IMR-90 (cell line): Measurements from ENCODE around the gene RPS26. TPM values are rescaled to one million over a fixed set of nuclear protein-coding genes. Genes with fewer than 3 reads are reported as not detected.
"Not testable (repeated sequence)": the region's sequence is repeated elsewhere in the genome, so short reads cannot be mapped to it uniquely, and the experiment has no call there.

ENCODE experiments used
- ATAC-seq: fragments of 200-7000 bp; cut with Tn5 transposase; 2 replicates; pipeline ENCODE4 v1.9.1; 2020; ENCODE audit warnings: low read depth, mild to moderate bottlenecking, moderate library complexity
- BruUV-seq: library from RNA; stranded (reverse); fragments of 400-500 nt; replicated peaks from 2 replicates; lab custom pipeline; 2021; lab: Mats Ljungman, UMichigan
- CTCF ChIA-PET: fragments of 300-600 bp; formaldehyde crosslinking; extraction: SDS; loops from one replicate; lab custom pipeline; 2021; ENCODE audit warnings: antibody characterized with exemption; lab: Yijun Ruan, JAX
- POLR2A ChIA-PET: fragments of 300-600 bp; sonication (Branson Sonifier 250); formaldehyde crosslinking; loops from one replicate; lab custom pipeline; 2022; ENCODE audit warnings: antibody characterized with exemption; ENCODE audit not compliant: unreplicated experiment; lab: Charles Lee
- DNase-seq: peaks from one replicate; pipeline ENCODE4 v3.0.0; 2013
- H2AFZ ChIP-seq: replicated peaks from 2 replicates; pipeline ENCODE3; 2013; ENCODE audit warnings: low read length, mild to moderate bottlenecking; ENCODE audit not compliant: poor library complexity
- H2AK5ac ChIP-seq: 2 replicates; pipeline ENCODE4 v1.6.1; 2013; ENCODE audit warnings: low read depth, low read length, inconsistent platforms
- H2AK9ac ChIP-seq: replicated peaks from 2 replicates; pipeline ENCODE3; 2013; ENCODE audit warnings: mild to moderate bottlenecking, low read depth, low read length, moderate library complexity; ENCODE audit not compliant: poor library complexity
- H2BK120ac ChIP-seq: 2 replicates; pipeline ENCODE4 v1.6.1; 2013; ENCODE audit warnings: low read depth, low read length, inconsistent platforms
- H2BK15ac ChIP-seq: 3 replicates; pipeline ENCODE4 v1.6.1; 2013; ENCODE audit warnings: low read depth, low read length, inconsistent platforms
- H2BK20ac ChIP-seq: 2 replicates; pipeline ENCODE4 v1.6.1; 2013; ENCODE audit warnings: low read depth, mild to moderate bottlenecking, inconsistent platforms, low read length, moderate library complexity
- H2BK5ac ChIP-seq: 2 replicates; pipeline ENCODE4 v1.6.1; 2013; ENCODE audit warnings: mild to moderate bottlenecking, low read depth, low read length, inconsistent platforms; ENCODE audit not compliant: poor library complexity, severe bottlenecking
- H3K14ac ChIP-seq: replicated peaks from 2 replicates; pipeline ENCODE4 v1.6.1; 2013; ENCODE audit warnings: low read depth, low read length, inconsistent platforms
- H3K18ac ChIP-seq: 2 replicates; pipeline ENCODE4 v1.6.1; 2013; ENCODE audit warnings: low read depth, low read length, control low read depth
- H3K23ac ChIP-seq: 2 replicates; pipeline ENCODE4 v1.6.1; 2013; ENCODE audit warnings: low read depth, low read length, inconsistent platforms
- H3K27ac ChIP-seq: 2 replicates; pipeline ENCODE4 v1.5.1; 2013; ENCODE audit warnings: mild to moderate bottlenecking, control low read depth, low read length; ENCODE audit not compliant: insufficient read depth
- H3K27me3 ChIP-seq: 2 replicates; pipeline ENCODE4 v1.6.1; 2013; ENCODE audit warnings: low read length; ENCODE audit not compliant: control insufficient read depth, insufficient read depth
- H3K36me3 ChIP-seq: 2 replicates; pipeline ENCODE4 v1.6.1; 2013; ENCODE audit warnings: low read length, mixed read lengths; ENCODE audit not compliant: control insufficient read depth, insufficient read depth
- H3K4ac ChIP-seq: 2 replicates; pipeline ENCODE4 v1.6.1; 2013; ENCODE audit warnings: low read depth, low read length, inconsistent platforms
- H3K4me1 ChIP-seq: 2 replicates; pipeline ENCODE4 v1.6.1; 2013; ENCODE audit warnings: low read length, mixed read lengths; ENCODE audit not compliant: control insufficient read depth, insufficient read depth
- H3K4me2 ChIP-seq: 2 replicates; pipeline ENCODE4 v1.6.1; 2013; ENCODE audit warnings: low read depth, mild to moderate bottlenecking, control low read depth, low read length, moderate library complexity
- H3K4me3 ChIP-seq: 2 replicates; pipeline ENCODE4 v1.5.1; 2013; ENCODE audit warnings: low read depth, mild to moderate bottlenecking, control low read depth, low read length, moderate library complexity; ENCODE audit not compliant: insufficient read depth
- H3K56ac ChIP-seq: 2 replicates; pipeline ENCODE4 v1.6.1; 2013; ENCODE audit warnings: low read length, inconsistent platforms; ENCODE audit not compliant: insufficient read depth; ENCODE audit errors: extremely low read depth
- H3K79me1 ChIP-seq, 2 experiments: 2 replicates each; pipeline ENCODE4 v1.6.1; 2013; ENCODE audit warnings: low read length in 2 of 2, inconsistent platforms in 1 of 2, low read depth in 1 of 2
- H3K9ac ChIP-seq: 2 replicates; pipeline ENCODE4 v1.6.1; 2013; ENCODE audit warnings: low read depth, low read length, control low read depth
- H3K9me1 ChIP-seq: 2 replicates; pipeline ENCODE4 v1.6.1; 2013; ENCODE audit warnings: low read length, inconsistent platforms; ENCODE audit not compliant: insufficient read depth
- H3K9me3 ChIP-seq: 2 replicates; pipeline ENCODE4 v1.6.1; 2013; ENCODE audit warnings: low read length; ENCODE audit not compliant: control insufficient read depth, insufficient read depth
- H4K20me1 ChIP-seq: 2 replicates; pipeline ENCODE4 v1.6.1; 2013; ENCODE audit warnings: low read length, inconsistent platforms; ENCODE audit not compliant: insufficient read depth
- H4K5ac ChIP-seq: 2 replicates; pipeline ENCODE4 v1.6.1; 2013; ENCODE audit warnings: mild to moderate bottlenecking, low read depth, low read length, control low read depth
- H4K8ac ChIP-seq, 2 experiments: 2 replicates each; pipeline ENCODE4 v1.6.1; 2013; ENCODE audit warnings: low read depth in 2 of 2, low read length in 2 of 2, control low read depth in 1 of 2, inconsistent platforms in 1 of 2
- H4K91ac ChIP-seq: 2 replicates; pipeline ENCODE4 v1.6.1; 2013; ENCODE audit warnings: low read depth, low read length, inconsistent platforms; ENCODE audit not compliant: insufficient read depth
- WGBS, 2 experiments: methylation state at CpG; one replicate each; pipeline versions ENCODE4 v1.1.5 to v1.1.7; 2013; ENCODE audit warnings: missing lambda C conversion rate in 2 of 2; ENCODE audit not compliant: insufficient read length in 1 of 2; ENCODE audit errors: extremely low coverage in 2 of 2; 5-methylcytosine and 5-hydroxymethylcytosine counted together
- dilution Hi-C: fragments of 300-500 bp; cut with HindIII; formaldehyde crosslinking; loops from one replicate; pipeline ENCODE4 v1.14.3; 2018; ENCODE audit warnings: low sequenced_read_pairs; ENCODE audit not compliant: unreplicated experiment
- in situ Hi-C: fragments of 300-500 bp; cut with MboI; formaldehyde crosslinking; loops from 3 replicates; pipeline ENCODE4 v1.14.3; 2019; ENCODE audit warnings: low sequenced_read_pairs, inconsistent platforms, mixed read lengths
- intact Hi-C: fragments of 100-400 bp; cut with micrococcal nuclease; formaldehyde crosslinking; loops from 2 replicates; pipeline ENCODE4 v1.10.0; 2022
- polyA plus RNA-seq, 3 experiments: library from polyadenylated mRNA; depleted of rRNA; stranded (reverse); fragments of >200 nt; gene quantifications; 2 replicates each; pipeline ENCODE4 v1.2.3, GENCODE V29; 2012; ENCODE audit warnings: low replicate concordance in 1 of 3
- total RNA-seq: library from RNA; depleted of rRNA; stranded (reverse); fragments of >200 nt; gene quantifications from 2 replicates; pipeline ENCODE4 v1.2.3, GENCODE V29; 2012

Gene RPS26
- total and polyA plus RNA-seq, 2 of the 4 experiments (the other 2 are of a cell fraction) = 307 to 1,824 TPM

DNA sequence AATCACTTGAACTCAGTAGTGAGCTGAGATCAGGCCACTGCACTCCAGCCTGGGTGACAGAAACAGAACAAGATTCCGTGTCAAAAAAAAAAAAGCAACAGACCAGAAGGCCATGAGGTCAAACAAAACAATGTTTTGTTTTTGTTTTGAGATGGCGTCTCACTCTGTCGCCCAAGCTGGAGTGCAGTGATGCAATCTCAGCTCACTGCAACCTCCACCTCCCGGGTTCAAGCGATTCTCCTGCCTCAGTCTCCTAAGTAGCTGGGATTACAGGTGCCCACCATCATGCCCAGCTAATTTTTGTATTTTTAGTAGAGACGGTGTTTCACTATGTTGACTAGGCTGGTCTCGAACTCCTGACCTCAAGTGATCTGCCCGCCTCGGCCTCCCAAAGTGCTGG, 36.2 kb downstream of the RPS26 start:
- CTCF ChIA-PET = not testable (repeated sequence)

More for the DNA sequence above, 36.2 kb downstream of the RPS26 start:
- H4K8ac ChIP-seq, in situ Hi-C loops, H2BK20ac ChIP-seq, H2AFZ ChIP-seq, H3K9me3 ChIP-seq, H2BK120ac ChIP-seq, H2AK9ac ChIP-seq, H3K4me2 ChIP-seq, H3K36me3 ChIP-seq, H3K18ac ChIP-seq, DNase-seq, H3K79me1 ChIP-seq, H3K14ac ChIP-seq, H2BK15ac ChIP-seq, dilution Hi-C loops, H3K9me1 ChIP-seq, H4K5ac ChIP-seq, H3K23ac ChIP-seq, H4K91ac ChIP-seq, H3K4ac ChIP-seq, H3K4me3 ChIP-seq, H2AK5ac ChIP-seq, H2BK5ac ChIP-seq, H3K56ac ChIP-seq, H3K27ac ChIP-seq, ATAC-seq, H4K20me1 ChIP-seq, BruUV-seq, H3K9ac ChIP-seq, H3K4me1 ChIP-seq: not testable (repeated sequence)
- intact Hi-C loops = loop anchor here (2.0 kb wide), 1 partner anchor 31 kb away; no protein-coding TSS in a partner anchor
- WGBS, 2 experiments = no CpG with 5 or more reads among the region's 9 CpGs
- POLR2A ChIA-PET = interaction anchor here (0.6 kb wide), 1 partner anchor 81 kb away, joined by 8 read pairs; no protein-coding TSS in a partner anchor
- H3K27me3 ChIP-seq = peaks cover 28% of the 10 kb centered on the region
